ENCODE results near the gene GPNMB.
A peak's percentile ranks its signal among the peaks of the same experiment; 100 is the strongest.

The GPNMB gene

GRCh38 chr7:23291957-23292560 is 45.5 kb downstream of the GPNMB start:
- CTCF ChIA-PET, result interaction anchor here (0.5 kb wide), 1 partner anchor 233 kb away, joined by 5 read pairs; no protein-coding TSS in a partner anchor
- Histone ChIP-seq H3K9me3 (ENCODE audit: control insufficient read depth, insufficient read depth, low read depth, low read length) (no peaks in the 10 kb centered on the region), H3K4me1 (ENCODE audit: control insufficient read depth, insufficient read depth, low read length) (peaks cover 2% of the 10 kb centered on the region; the same call in 1 of the 2 replicates), H3K36me3 (ENCODE audit: control insufficient read depth in 2 of 2, insufficient read depth in 1 of 2, low read length in 2 of 2) (no peaks in the 10 kb centered on the region), H3K4me3 (ENCODE audit: low read depth, low read length) (no peak overlapping the region), H3K27ac (ENCODE audit: extremely low read depth, low read depth, low read length) (no peak overlapping the region)
- TF ChIP-seq PRDM1 (tag by site-specific recombination; IDR thresholded peaks at IDR 0.05) (peak; percentile 90), ZNF23 (tag by site-specific recombination; IDR thresholded peaks at IDR 0.05; ENCODE audit: borderline replicate concordance) (no peak), ZNF24 (tag by site-specific recombination; IDR thresholded peaks at IDR 0.05) (no peak), ZNF518A (tag by site-specific recombination; conservative IDR thresholded peaks at IDR 0.05; ENCODE audit: low read depth) (no peak), CTCF (tag by site-specific recombination; IDR thresholded peaks at IDR 0.05) (no peak)
- POLR2A ChIA-PET, result no interaction called here

DNA sequence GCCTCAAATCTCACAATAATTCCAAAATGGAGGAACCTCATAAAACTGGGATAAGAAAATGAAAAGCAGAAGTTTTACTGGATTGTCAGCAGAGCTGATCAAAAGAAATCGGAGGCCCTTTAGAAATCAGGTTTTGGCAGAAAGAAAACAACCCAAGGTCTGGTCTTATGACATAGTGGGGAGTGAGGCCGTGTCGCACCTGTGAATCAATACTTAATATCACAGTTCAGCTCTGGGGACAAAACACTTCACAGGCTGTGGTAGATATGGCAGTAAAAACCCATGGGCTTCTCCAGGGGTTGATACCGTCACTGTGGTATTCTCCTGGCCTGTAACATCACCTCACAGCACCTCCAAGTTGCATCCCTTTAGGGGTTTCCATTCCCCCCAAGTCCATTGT is 46.0 kb downstream of the GPNMB start:
- Histone ChIP-seq H3K27ac (ENCODE audit: extremely low read depth, low read depth, low read length) (no peak overlapping the region), H3K9me3 (ENCODE audit: control insufficient read depth, insufficient read depth, low read depth, low read length) (no peaks in the 10 kb centered on the region), H3K4me3 (ENCODE audit: low read depth, low read length) (no peak overlapping the region), H3K4me1 (ENCODE audit: control insufficient read depth, insufficient read depth, low read length) (peaks cover 2% of the 10 kb centered on the region; the same call in 1 of the 2 replicates), H3K36me3 (ENCODE audit: control insufficient read depth in 2 of 2, insufficient read depth in 1 of 2, low read length in 2 of 2) (no peaks in the 10 kb centered on the region)
- ChIA-PET POLR2A (no interaction called here), CTCF (interaction anchor here (0.5 kb wide), 1 partner anchor 232 kb away, joined by 5 read pairs; no protein-coding TSS in a partner anchor)
- no peak for TF ChIP-seq ZNF214 (tag by site-specific recombination; IDR thresholded peaks at IDR 0.05; ENCODE audit: borderline replicate concordance)
- TF ChIP-seq ZNF174 (tag by site-specific recombination; IDR thresholded peaks at IDR 0.05), result no peak
- TF ChIP-seq ZFP37 (tag by site-specific recombination; IDR thresholded peaks at IDR 0.05), result no peak
- no peak for TF ChIP-seq ZNF350 (tag by site-specific recombination; IDR thresholded peaks at IDR 0.05)
- no peak for TF ChIP-seq ZNF623 (tag by site-specific recombination; IDR thresholded peaks at IDR 0.05)
- no peak for TF ChIP-seq ZNF530 (tag by site-specific recombination; IDR thresholded peaks at IDR 0.05; ENCODE audit: low read depth)
- no peak for TF ChIP-seq ZNF2 (tag by site-specific recombination; IDR thresholded peaks at IDR 0.05)
- TF ChIP-seq ZFP3 (tag by site-specific recombination; IDR thresholded peaks at IDR 0.05; ENCODE audit: low read depth), result no peak
- no peak for TF ChIP-seq PBX3 (CRISPR knock-in tag; IDR thresholded peaks at IDR 0.05)
- TF ChIP-seq ZNF585B (tag by site-specific recombination; IDR thresholded peaks at IDR 0.05), result no peak
- no peak for TF ChIP-seq KLF16 (tag by site-specific recombination; IDR thresholded peaks at IDR 0.05)
- no peak for TF ChIP-seq ZFP41 (tag by site-specific recombination; IDR thresholded peaks at IDR 0.05; ENCODE audit: borderline replicate concordance)
- no peak for TF ChIP-seq ZNF707 (tag by site-specific recombination; IDR thresholded peaks at IDR 0.05)

All from HEK293 (cell line).